ENCODE results near the gene GSDMA.

Gene GSDMA

DNA sequence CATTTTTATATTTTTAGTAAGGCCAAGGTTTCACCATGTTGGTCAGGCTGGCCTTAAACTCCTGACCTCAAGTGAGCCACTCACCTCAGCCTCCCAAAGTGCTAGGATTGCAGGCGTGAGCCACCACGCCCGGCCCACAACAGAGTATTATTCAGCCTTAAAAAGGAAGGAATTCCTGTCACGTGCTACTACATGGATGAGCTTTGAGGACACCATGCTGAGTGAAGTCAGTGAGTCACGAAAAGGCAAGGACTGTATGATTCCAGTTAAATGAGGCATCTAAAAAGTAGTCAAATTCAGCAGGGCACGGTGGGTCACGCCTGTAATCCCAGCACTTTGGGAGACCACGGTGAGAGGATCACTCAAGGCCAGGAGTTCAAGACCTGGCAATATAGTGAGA is 62.1 kb downstream of the GSDMA start:
- H2AFZ ChIP-seq (ENCODE audit: low read length, unreplicated experiment), result no peak overlapping the region

DNA sequence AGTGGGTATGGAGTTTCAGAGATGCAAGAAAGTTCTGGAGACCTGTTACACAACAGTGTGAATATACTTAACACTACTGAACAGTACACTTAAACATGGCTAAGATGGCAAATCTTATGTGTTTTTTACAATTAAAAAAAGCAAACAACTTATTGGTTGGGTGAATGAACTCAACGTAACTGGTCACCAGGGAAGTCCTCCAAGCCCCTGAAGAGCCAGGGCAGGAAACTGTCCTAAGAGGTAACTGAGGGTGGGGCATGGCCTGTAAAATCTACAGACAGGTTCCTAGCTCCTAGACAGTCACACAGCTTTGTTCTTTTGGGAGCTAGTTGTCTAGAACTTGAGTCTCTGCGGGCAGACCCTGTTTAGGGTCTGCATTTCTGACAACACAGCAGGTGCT is 62.8 kb downstream of the GSDMA start:
- Histone ChIP-seq H2AFZ (ENCODE audit: low read length, unreplicated experiment) (no peak overlapping the region), H3K4me1 (ENCODE audit: control insufficient read depth, insufficient read depth, low read length, unreplicated experiment) (peaks cover 63% of the 10 kb centered on the region), H3K27me3 (ENCODE audit: insufficient read depth, low read length) (no peaks in the 10 kb centered on the region), H3K79me2 (ENCODE audit: control insufficient read depth, insufficient read depth, low read length, unreplicated experiment) (no peaks in the 10 kb centered on the region), H3K27ac (ENCODE audit: low read depth, low read length) (peak overlapping the region; percentile 14), H3K4me3 (ENCODE audit: low read depth, low read length) (no peak overlapping the region), H3K36me3 (ENCODE audit: insufficient read depth, low read length) (peaks cover 8% of the 10 kb centered on the region; the same call in 1 of the 2 replicates)

More for the DNA sequence above, 62.1 kb downstream of the GSDMA start:
- H3K27me3 ChIP-seq (ENCODE audit: insufficient read depth, low read length), result no peaks in the 10 kb centered on the region
- peaks cover 69% of the 10 kb centered on the region for H3K4me1 ChIP-seq (ENCODE audit: control insufficient read depth, insufficient read depth, low read length, unreplicated experiment)
- no peak overlapping the region for H3K4me3 ChIP-seq (ENCODE audit: low read depth, low read length)
- H3K79me2 ChIP-seq (ENCODE audit: control insufficient read depth, insufficient read depth, low read length, unreplicated experiment), result peaks cover 2% of the 10 kb centered on the region
- peak overlapping the region; percentile 14 for H3K27ac ChIP-seq (ENCODE audit: low read depth, low read length)
- peaks cover 8% of the 10 kb centered on the region; the same call in 1 of the 2 replicates for H3K36me3 ChIP-seq (ENCODE audit: insufficient read depth, low read length)

DNA sequence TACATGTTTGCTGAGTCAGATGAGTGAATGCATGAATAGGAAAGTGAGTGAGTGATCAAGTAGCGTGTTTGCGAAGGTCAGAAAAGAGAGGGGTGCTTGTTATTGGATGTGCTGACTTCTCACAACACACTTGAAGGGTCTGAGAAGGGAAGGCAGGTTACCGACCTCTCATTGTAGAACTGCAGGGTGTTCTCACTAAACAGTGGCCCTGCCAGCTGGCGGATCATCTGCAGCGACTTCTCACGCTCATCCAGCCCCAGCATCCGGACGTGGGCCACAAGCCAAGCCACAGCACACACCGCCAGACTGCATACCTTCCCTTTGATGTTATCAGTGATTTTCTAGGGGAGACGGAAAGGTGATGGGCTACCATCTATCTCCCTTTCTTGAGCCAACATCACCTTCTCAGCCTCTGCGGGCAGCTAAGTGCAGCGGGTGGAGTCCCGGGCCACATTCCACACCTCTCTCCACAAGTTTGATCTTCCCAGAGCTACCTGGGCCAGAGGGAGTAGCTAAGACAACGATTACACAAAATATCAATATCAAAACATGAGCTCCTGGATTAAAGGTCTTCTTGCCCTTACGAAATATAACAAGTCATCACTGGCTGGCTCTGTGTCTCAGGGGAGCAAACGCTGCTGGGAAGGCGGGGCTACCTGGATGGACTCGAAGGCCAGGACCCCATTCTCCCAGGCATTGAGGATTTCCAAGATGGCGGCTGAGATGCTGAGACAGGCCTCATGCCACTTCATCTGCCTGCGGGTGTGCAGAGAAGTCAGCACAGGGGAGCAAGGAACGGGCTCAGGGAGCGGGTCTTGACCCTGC is 63.4 kb downstream of the GSDMA start:
- no peaks in the 10 kb centered on the region for H3K27me3 ChIP-seq (ENCODE audit: insufficient read depth, low read length)
- H2AFZ ChIP-seq (ENCODE audit: low read length, unreplicated experiment), result no peak overlapping the region
- no peaks in the 10 kb centered on the region for H3K79me2 ChIP-seq (ENCODE audit: control insufficient read depth, insufficient read depth, low read length, unreplicated experiment)
- H3K4me3 ChIP-seq (ENCODE audit: low read depth, low read length), result no peak overlapping the region
- H3K27ac ChIP-seq (ENCODE audit: low read depth, low read length), result no peak overlapping the region
- H3K4me1 ChIP-seq (ENCODE audit: control insufficient read depth, insufficient read depth, low read length, unreplicated experiment), result peaks cover 56% of the 10 kb centered on the region
- H3K36me3 ChIP-seq (ENCODE audit: insufficient read depth, low read length), result peaks cover 11% of the 10 kb centered on the region; the same call in 1 of the 2 replicates

DNA sequence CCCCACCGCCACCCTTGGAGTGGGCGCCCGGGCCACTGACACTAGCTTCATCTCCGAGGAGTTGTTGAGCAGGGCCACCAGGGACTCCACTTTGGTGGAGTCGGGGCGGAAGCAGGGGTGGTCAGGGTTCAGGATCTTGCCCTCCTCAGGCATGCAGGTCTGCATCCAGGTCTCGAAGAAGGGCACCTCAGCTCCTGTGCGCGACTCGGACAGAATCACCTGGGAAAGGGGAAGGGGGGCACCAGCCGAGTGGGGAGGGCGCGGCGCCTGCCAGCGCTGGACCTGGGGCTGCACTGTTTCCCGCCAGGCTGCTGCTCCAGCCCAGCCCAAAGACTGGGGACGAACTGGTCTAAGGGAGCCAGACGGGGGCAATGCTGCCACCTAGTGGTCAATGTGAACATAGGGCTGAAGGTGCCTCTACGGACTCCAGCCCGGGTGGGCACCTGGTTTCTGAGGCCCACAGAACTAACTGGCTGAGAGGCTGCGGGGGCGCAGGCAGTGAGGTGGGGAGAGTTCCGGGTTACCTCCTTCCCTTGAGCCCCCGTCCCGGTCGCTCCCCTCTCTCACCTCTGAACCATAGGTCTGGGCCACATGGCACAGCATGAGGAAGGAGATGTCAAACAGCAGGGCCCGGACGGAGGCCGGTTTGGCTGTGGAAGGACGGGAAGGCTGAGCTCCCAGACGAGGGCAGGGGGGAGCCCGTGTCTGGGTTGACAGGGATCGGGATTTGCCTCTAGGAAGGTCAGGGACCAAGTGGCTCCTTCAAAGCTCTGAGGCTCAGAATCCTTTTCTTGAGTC is 64.2 kb downstream of the GSDMA start:
- Histone ChIP-seq H3K4me3 (ENCODE audit: low read depth, low read length) (no peak overlapping the region), H3K79me2 (ENCODE audit: control insufficient read depth, insufficient read depth, low read length, unreplicated experiment) (no peaks in the 10 kb centered on the region), H3K36me3 (ENCODE audit: insufficient read depth, low read length) (peaks cover 11% of the 10 kb centered on the region; the same call in 1 of the 2 replicates), H3K4me1 (ENCODE audit: control insufficient read depth, insufficient read depth, low read length, unreplicated experiment) (peaks cover 48% of the 10 kb centered on the region), H3K27me3 (ENCODE audit: insufficient read depth, low read length) (no peaks in the 10 kb centered on the region), H2AFZ (ENCODE audit: low read length, unreplicated experiment) (no peak overlapping the region), H3K27ac (ENCODE audit: low read depth, low read length) (no peak overlapping the region)

All from ACC112 (cell line).